Activated T-helper 17 cell treated with anti-CD3 and anti-CD28 coated beads, Interleukin-2, amount 50 U/mL, for 72 hours (primary cell): Measurements from ENCODE around the gene RRAS. TPM values are rescaled to one million over a fixed set of nuclear protein-coding genes. Genes with fewer than 3 reads are reported as not detected.

Experiments
- ATAC-seq: fragments of 150-1000 bp; cut with Tn5 transposase; replicated peaks from 2 replicates; pipeline ENCODE4 v1.10.0; 2021; ENCODE audit warnings: mild to moderate bottlenecking, moderate library complexity
- H3K27ac Mint-ChIP-seq: one replicate; pipeline ENCODE4 v1.8.0; 2022; ENCODE audit warnings: mixed read lengths
- H3K27me3 Mint-ChIP-seq: one replicate; pipeline ENCODE4 v1.8.0; 2022; ENCODE audit warnings: mixed read lengths
- H3K36me3 Mint-ChIP-seq: one replicate; pipeline ENCODE4 v1.8.0; 2022; ENCODE audit warnings: low read depth, mild to moderate bottlenecking, mixed read lengths
- H3K4me1 Mint-ChIP-seq: one replicate; pipeline ENCODE4 v1.8.0; 2022; ENCODE audit warnings: mixed read lengths
- H3K4me3 Mint-ChIP-seq: one replicate; pipeline ENCODE4 v1.8.0; 2022; ENCODE audit warnings: mild to moderate bottlenecking, mixed read lengths
- H3K9me3 Mint-ChIP-seq: one replicate; pipeline ENCODE4 v1.8.0; 2022; ENCODE audit warnings: mixed read lengths
- total RNA-seq, 2 donors: library from RNA; stranded (reverse); gene quantifications; one replicate each; pipeline ENCODE4 v1.2.3, GENCODE V29; 2022

Gene RRAS
- total RNA-seq, 2 donors from 2014 or later, result 7.6 to 14.3 TPM

- Mint-ChIP-seq H3K9me3 (no peaks in the 10 kb centered on the region), H3K4me1 (peaks cover 24% of the 10 kb centered on the region), H3K27me3 (no peaks in the 10 kb centered on the region), H3K4me3 (peak overlapping the region; percentile 94), H3K27ac (peak overlapping the region; percentile 75), H3K36me3 (peaks cover 32% of the 10 kb centered on the region)
- ATAC-seq, result no peak
Observed at GRCh38 chr19:49594157-49594992, 45.6 kb downstream of the RRAS start.

GRCh38 chr19:49593233-49594113 is 46.5 kb downstream of the RRAS start:
- Mint-ChIP-seq H3K27me3 (no peaks in the 10 kb centered on the region), H3K36me3 (peaks cover 27% of the 10 kb centered on the region), H3K27ac (peak overlapping the region; percentile 75), H3K9me3 (no peaks in the 10 kb centered on the region), H3K4me3 (peak overlapping the region; percentile 94), H3K4me1 (peaks cover 31% of the 10 kb centered on the region)
- ATAC-seq, result peak; percentile 75

GRCh38 chr19:49592486-49593232 is 47.3 kb downstream of the RRAS start:
- Mint-ChIP-seq H3K27ac (peak overlapping the region; percentile 75), H3K36me3 (peaks cover 27% of the 10 kb centered on the region), H3K4me1 (peaks cover 31% of the 10 kb centered on the region), H3K9me3 (no peaks in the 10 kb centered on the region), H3K4me3 (peak overlapping the region; percentile 94), H3K27me3 (no peaks in the 10 kb centered on the region)
- no peak for ATAC-seq

GRCh38 chr19:49591731-49592485 is 48.0 kb downstream of the RRAS start:
- peak overlapping the region; percentile 75 for H3K27ac Mint-ChIP-seq
- H3K4me3 Mint-ChIP-seq, result peak overlapping the region; percentile 94
- H3K36me3 Mint-ChIP-seq, result peaks cover 27% of the 10 kb centered on the region
- no peaks in the 10 kb centered on the region for H3K9me3 Mint-ChIP-seq
- no peaks in the 10 kb centered on the region for H3K27me3 Mint-ChIP-seq
- no peak for ATAC-seq
- H3K4me1 Mint-ChIP-seq, result peaks cover 31% of the 10 kb centered on the region

- Mint-ChIP-seq H3K9me3 (no peaks in the 10 kb centered on the region), H3K36me3 (peaks cover 27% of the 10 kb centered on the region)
- peak; percentile 10 for ATAC-seq
Observed at GRCh38 chr19:49590971-49591730, 48.8 kb downstream of the RRAS start, which contains the start of gene PRR12. Gene PRR12, plus strand, starts transcription at chr19:49591182. Its CDS starts 473 bp downstream, at chr19:49591655.

GRCh38 chr19:49590071-49590970 is 49.6 kb downstream of the RRAS start:
- ATAC-seq, result peak; percentile 76
- peak overlapping the region; percentile 94 for H3K4me3 Mint-ChIP-seq
- H3K4me1 Mint-ChIP-seq, result peaks cover 31% of the 10 kb centered on the region
- H3K9me3 Mint-ChIP-seq, result no peaks in the 10 kb centered on the region
- peak overlapping the region; percentile 86 for H3K27ac Mint-ChIP-seq
- peaks cover 27% of the 10 kb centered on the region for H3K36me3 Mint-ChIP-seq
- no peaks in the 10 kb centered on the region for H3K27me3 Mint-ChIP-seq

More at GRCh38 chr19:49590971-49591730, 48.8 kb downstream of the RRAS start, which contains the start of gene PRR12:
- no peaks in the 10 kb centered on the region for H3K27me3 Mint-ChIP-seq
- H3K4me1 Mint-ChIP-seq, result peaks cover 31% of the 10 kb centered on the region
- H3K4me3 Mint-ChIP-seq, result peak within 1 kb of the TSS; percentile 94
- H3K27ac Mint-ChIP-seq, result peak within 1 kb of the TSS; percentile 86

- H3K4me3 Mint-ChIP-seq, result peak overlapping the region; percentile 94
- no peak for ATAC-seq
- no peaks in the 10 kb centered on the region for H3K9me3 Mint-ChIP-seq
- H3K36me3 Mint-ChIP-seq, result peaks cover 23% of the 10 kb centered on the region
- H3K27me3 Mint-ChIP-seq, result no peaks in the 10 kb centered on the region
- peak overlapping the region; percentile 86 for H3K27ac Mint-ChIP-seq
- H3K4me1 Mint-ChIP-seq, result peaks cover 31% of the 10 kb centered on the region
Observed at GRCh38 chr19:49589502-49589905, 50.4 kb downstream of the RRAS start.

- no peaks in the 10 kb centered on the region for H3K9me3 Mint-ChIP-seq
- ATAC-seq, result peak; percentile 23
- H3K4me1 Mint-ChIP-seq, result peaks cover 23% of the 10 kb centered on the region
- no peaks in the 10 kb centered on the region for H3K27me3 Mint-ChIP-seq
- peaks cover 13% of the 10 kb centered on the region for H3K36me3 Mint-ChIP-seq
- peak overlapping the region; percentile 35 for H3K4me3 Mint-ChIP-seq
- peak overlapping the region; percentile 51 for H3K27ac Mint-ChIP-seq
Observed at GRCh38 chr19:49588365-49589122, 51.4 kb downstream of the RRAS start.

- Mint-ChIP-seq H3K27me3 (no peaks in the 10 kb centered on the region), H3K36me3 (peaks cover under 1% of the 10 kb centered on the region), H3K4me1 (peaks cover 14% of the 10 kb centered on the region), H3K4me3 (no peak overlapping the region), H3K9me3 (no peaks in the 10 kb centered on the region), H3K27ac (no peak overlapping the region)
- no peak for ATAC-seq
Observed at GRCh38 chr19:49587227-49587626, 52.7 kb downstream of the RRAS start.
